Amygdala (tissue), 56 donors: ENCODE measurements around the gene CNPY1.
A peak's percentile ranks its signal among the peaks of the same experiment; 100 is the strongest.

Source experiments
- DNase-seq, 56 donors: peaks; one replicate each; lab custom pipeline; 2025; lab: John Stamatoyannopoulos, UW

CNPY1 gene

GRCh38 chr7:155493744-155494538 lies 52.4 kb downstream of the CNPY1 start:
- DNase-seq: no peak

DNA sequence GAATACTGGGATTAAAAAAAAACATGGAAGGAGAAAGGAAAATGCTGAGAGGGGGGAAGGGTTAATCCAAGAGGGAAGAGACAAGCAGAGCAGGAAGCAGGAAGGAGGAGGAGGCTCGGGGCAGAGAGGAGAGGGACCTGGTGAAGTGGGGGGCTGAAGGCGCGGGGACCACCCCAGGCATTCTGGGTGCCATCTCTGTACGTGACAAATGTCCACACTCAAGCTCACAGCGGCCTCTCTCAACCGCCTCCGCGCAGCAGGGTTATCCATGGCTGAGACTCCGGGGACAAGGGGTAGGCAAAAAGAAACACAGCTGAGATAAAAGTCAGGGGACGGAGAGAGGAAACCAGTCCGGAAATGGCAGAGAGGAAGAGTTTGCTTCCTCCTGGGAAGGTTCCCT lies 54.5 kb downstream of the CNPY1 start:
- DNase-seq: no peak

DNA sequence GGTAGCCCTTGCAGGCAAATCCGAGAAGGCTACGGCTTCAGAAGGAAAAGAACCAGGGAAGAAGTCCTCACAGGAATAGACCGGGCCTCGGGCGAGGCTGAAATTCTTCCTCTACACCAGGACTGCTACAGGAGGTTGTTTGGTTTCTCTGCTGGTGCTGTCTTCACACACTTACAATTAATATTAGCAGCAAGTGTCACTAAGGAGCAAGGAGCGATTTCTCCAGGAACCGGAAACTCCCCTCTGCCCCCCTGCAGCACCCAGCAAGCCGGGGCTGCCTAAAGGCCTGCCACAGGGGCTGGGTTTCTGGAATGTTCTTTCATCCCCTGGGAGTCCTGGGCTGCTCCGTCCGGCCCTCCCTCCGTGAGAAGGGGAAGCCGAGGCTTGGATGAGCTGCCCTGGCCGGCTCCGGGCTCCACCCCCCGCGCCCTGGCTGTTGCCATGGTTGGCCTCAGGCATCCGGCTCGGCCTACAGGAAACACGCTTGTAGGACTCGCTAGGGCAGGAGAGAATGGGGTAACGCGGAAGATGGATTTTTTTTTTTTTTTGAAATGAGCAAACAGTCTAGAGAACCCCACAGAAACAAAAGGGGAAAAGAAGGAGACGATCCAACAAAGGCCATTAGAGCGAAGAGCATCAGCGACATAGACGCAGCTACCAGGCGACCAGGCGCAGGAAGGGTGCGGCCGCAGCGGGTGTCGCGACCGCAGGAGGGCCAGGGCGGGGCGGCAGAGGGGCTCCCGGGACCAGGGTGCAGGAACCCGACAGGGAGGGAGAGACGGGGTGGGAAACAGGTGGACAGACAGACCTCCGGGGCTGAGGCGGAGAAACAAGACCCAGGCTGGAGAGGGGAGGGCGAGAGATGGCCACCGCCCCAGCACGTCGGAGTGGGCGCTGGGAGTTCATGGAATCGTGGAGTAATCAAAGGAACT lies 55.4 kb downstream of the CNPY1 start:
- peak in 9 of 56 donors; percentile 11 to 68 (median 19) for DNase-seq

GRCh38 chr7:155489862-155490696 lies 56.3 kb downstream of the CNPY1 start:
- DNase-seq: peak in 1 of 56 donors; percentile 65

- DNase-seq: no peak
Measured at GRCh38 chr7:155489158-155489840, 57.1 kb downstream of the CNPY1 start.

DNA sequence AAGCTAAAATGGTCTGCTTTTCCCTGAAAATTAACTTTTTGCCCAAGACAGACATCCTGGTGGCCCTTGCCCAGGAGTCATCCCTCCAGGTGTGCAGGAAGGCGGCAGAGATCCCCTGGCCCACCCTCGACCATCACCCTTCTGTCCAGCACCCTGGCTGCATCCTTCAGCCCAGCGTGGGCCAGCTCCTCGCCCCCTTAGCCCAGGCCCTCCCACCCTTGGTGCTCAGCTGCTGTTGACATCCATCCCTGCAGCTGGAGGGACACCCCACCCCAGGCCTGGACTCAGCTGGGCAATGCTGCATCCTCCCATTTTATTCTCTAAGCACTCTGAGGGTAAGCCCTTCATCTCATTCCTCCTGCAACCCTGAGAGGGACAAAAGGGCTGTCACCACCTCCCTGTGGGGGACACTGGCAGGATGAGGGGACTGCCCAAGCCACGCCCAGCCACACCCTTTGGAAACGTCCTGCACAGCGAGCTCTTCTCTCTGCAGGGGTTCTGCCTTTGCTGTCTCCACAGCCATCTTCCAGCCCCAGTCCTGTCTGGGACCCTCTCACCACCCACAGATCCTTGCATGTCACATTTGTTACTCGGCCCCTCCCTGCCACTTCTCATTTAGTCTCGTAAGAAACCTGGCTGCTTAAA lies 57.8 kb downstream of the CNPY1 start:
- no peak for DNase-seq

DNA sequence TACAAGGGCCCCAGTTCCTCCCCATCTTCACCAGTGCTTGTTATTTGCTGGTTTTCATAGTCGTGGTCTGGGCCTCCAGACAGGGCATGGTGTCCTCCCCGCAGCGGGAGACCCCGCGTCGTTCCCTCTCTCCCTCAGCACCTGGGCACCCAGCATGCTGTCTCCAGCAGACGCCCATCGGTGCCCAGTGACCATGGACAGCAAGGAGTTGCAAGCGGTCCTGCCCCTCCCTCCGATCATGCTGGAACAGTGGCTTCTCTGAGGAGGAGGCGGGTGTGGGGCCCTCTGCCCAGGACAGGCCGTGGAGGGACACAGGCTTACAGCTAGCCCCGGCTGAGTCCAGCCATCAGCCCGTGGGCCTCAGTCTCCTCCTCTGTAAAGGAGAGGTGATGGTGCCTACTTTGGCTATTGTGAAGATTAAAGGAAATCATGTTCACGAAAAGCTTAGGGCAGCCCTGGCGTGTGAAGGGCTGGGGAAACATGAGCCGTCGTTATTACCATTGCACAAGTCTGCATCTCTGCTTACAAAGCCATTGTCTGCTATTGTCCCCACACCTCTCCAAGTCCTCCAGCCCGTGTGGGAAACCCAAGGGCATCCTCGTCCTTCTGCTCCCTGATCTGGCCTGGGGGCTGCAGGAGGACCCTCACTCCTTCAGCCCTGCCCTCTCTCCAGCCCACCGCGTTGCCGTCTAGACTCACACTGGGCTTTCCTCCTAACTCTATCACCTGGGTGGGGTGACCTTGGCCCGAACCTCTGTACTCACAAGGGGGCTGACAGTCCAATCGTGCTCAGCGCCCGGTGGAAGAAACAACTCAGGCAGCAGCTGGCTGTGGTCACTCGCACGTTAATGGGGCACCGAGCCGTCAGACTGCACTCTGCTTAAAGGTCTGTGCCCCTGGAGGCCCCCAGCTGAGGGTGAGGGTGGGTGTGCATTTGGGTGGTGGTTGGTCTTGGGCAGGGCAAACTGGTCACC lies 58.6 kb downstream of the CNPY1 start:
- no peak for DNase-seq

- no peak for DNase-seq
Measured at GRCh38 chr7:155486783-155487508, 59.4 kb downstream of the CNPY1 start.

DNA sequence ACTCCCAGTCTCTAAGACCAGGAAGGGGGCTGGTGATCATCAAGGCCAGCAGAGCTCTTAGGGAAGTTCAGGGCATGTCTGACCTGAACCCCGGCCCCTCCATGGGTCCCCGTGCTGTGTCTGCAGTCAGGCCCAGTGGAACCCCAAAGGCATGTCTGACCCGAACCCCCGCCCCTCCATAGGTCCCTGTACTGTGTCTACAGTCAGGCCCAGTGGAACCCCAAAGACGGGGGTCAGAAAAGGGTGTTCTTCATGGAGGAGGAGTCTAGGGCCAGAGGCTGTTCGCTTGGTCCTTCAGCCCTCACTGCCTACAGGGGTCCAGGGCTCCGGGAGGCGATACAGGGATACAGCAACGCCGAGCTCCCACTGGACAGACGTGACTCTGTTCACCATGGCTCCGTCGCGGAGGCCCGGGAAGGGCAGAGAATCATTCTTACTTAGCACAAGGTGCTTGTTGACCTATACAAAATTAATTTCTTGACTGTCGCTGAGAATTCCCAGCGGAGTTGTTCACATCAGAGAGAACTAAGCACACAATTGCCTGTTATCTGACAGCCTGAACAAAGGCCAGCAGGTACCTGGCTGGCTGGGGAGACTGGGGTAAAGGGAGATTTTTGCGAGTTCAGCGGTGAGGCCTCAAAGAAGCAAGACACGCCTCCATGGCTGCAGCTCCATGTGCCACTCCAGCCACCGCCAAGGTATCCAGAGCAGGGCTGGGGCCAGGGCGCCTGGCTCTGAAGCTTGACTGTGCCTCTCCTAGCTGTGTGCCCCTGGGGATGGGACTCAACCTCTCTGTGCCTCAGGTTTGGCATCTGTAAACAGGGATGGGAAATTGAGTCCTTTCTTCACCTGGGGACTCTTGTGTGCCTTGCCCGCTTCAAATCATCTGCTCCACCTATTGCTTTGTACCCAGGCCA lies 61.6 kb downstream of the CNPY1 start:
- DNase-seq: no peak

GRCh38 chr7:155483868-155484325 lies 62.5 kb downstream of the CNPY1 start:
- peak in 9 of 56 donors; percentile 7 to 32 (median 17) for DNase-seq

DNA sequence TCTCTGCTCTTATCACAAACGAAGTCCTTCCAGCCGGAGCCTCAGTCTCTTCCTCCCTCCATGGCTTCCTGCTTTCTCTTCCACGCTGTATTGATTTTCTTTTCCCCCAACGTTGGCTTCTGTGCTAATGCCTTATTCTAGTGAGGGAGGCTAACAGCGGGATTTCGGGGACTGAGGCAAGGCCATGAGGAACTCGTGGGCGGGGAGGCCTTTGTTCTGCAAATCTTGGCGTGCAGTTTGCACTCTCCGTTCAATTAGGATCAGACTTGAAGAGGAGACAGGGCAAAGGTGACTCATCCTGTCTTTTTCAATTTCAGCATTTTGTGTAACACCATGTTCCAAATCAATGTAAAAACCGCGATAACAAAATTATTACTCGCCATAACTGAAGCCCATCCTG lies 63.1 kb downstream of the CNPY1 start:
- no peak for DNase-seq

GRCh38 chr7:155482511-155483183 lies 63.7 kb downstream of the CNPY1 start:
- no peak for DNase-seq

DNA sequence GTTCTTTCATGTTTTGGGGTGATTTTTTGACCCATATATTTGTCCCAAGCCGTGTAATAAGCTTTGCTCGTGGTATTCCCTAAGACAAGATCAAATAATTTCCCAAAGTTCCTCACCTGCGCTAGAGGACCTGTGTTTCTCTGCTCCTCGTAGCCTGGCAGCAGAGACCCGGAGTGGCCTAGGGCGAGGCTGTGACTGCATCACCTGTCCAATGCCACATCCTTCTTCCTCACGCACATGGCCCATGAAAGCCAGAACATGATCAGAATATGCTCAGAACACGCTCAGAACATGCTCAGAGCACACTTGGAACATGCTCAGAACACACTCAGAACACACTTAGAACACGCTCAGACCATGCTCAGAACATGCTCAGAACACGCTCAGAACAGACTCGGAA lies 64.6 kb downstream of the CNPY1 start:
- DNase-seq: no peak

- no peak for DNase-seq
Measured at GRCh38 chr7:155477476-155477875, 68.9 kb downstream of the CNPY1 start.

GRCh38 chr7:155471718-155472117 lies 74.6 kb downstream of the CNPY1 start:
- DNase-seq: no peak
